ENCODE data around the gene DCAF6. TPM values are rescaled to one million over a fixed set of nuclear protein-coding genes. Genes with fewer than 3 reads are reported as not detected.
A peak's percentile ranks its signal among the peaks of the same experiment; 100 is the strongest.

The DCAF6 gene
- total and polyA plus RNA-seq, 5 donors from 2014 or later: 9.7 to 25.5 (median 11.7) TPM

DNA sequence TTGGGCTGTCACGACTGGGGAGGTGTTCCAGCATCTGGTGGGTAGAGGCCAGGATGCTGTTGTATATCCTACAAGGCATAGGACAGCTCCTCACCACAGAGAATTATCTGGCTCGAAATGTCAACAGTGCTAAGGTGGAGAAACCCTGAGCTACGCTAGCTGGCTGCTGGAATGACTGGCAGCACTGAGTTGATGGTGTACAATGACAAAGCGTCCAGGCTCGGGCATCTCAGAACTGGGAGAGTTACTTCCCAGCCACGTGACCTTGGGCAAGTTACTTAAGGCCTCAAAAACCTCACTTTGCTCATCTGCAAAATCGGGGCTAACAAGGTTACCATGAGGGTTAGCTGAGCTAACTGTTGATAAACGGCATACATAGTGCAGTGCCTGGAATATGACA is 164.9 kb downstream of the DCAF6 start:
- H3K36me3 ChIP-seq (ENCODE audit: control insufficient read depth, insufficient read depth, low read length): no peaks in the 10 kb centered on the region
- no peaks in the 10 kb centered on the region for H3K27me3 ChIP-seq (ENCODE audit: control insufficient read depth, insufficient read depth, low read length)
- ATAC-seq (ENCODE audit: low read depth in 2 of 2): no peak
- H3K9me3 ChIP-seq (ENCODE audit: control insufficient read depth in 2 of 2, low read length in 2 of 2): no peaks in the 10 kb centered on the region
- no peak overlapping the region for H3K4me3 Mint-ChIP-seq
- no peak for DNase-seq
- H3K27me3 Mint-ChIP-seq: peaks cover 8% of the 10 kb centered on the region
- H3K4me3 ChIP-seq (ENCODE audit: low read depth, low read length): no peak overlapping the region
- no peaks in the 10 kb centered on the region for H3K4me1 Mint-ChIP-seq
- H3K27ac ChIP-seq (ENCODE audit: insufficient read depth, low read length, poor library complexity, severe bottlenecking): no peak overlapping the region
- no peaks in the 10 kb centered on the region for H3K36me3 Mint-ChIP-seq
- H3K27ac Mint-ChIP-seq: no peak overlapping the region
- peaks cover 0 to 2% (median 0%) of the 10 kb centered on the region in 7 donors for H3K9me3 Mint-ChIP-seq
- no peaks in the 10 kb centered on the region for H3K4me1 ChIP-seq (ENCODE audit: control insufficient read depth, insufficient read depth, low read length, poor library complexity, severe bottlenecking)

DNA sequence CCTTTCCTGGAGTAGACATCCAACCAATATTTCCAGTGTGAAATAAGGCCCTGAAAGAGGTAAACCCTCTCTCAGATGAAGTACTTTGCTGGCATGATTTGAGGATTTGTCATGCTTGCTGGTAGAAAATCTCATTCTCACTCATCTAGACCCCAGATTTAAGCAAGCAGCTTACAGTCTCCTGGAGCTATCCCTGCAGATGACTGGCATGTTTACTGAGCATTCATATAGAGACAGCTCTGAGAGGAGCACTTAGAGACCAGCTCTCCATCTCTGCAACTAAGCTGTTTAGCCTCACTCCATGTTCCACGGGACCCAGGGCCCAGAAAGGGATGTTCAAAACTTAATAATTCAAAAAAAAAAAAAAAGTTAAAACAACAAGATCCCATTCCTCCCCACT is 166.0 kb downstream of the DCAF6 start:
- Mint-ChIP-seq H3K4me3 (no peak overlapping the region), H3K4me1 (no peaks in the 10 kb centered on the region), H3K27me3 (peaks cover 13% of the 10 kb centered on the region), H3K27ac (no peak overlapping the region), H3K9me3 (peaks cover 0 to 2% (median 0%) of the 10 kb centered on the region in 7 donors), H3K36me3 (no peaks in the 10 kb centered on the region)
- DNase-seq (no peak), ATAC-seq (ENCODE audit: low read depth in 2 of 2) (no peak)
- H3K9me3 ChIP-seq (ENCODE audit: control insufficient read depth in 2 of 2, low read length in 2 of 2): no peaks in the 10 kb centered on the region
- H3K4me1 ChIP-seq (ENCODE audit: control insufficient read depth, insufficient read depth, low read length, poor library complexity, severe bottlenecking): no peaks in the 10 kb centered on the region
- H3K27me3 ChIP-seq (ENCODE audit: control insufficient read depth, insufficient read depth, low read length): no peaks in the 10 kb centered on the region
- no peak overlapping the region for H3K4me3 ChIP-seq (ENCODE audit: low read depth, low read length)
- no peaks in the 10 kb centered on the region for H3K36me3 ChIP-seq (ENCODE audit: control insufficient read depth, insufficient read depth, low read length)
- H3K27ac ChIP-seq (ENCODE audit: insufficient read depth, low read length, poor library complexity, severe bottlenecking): no peak overlapping the region

DNA sequence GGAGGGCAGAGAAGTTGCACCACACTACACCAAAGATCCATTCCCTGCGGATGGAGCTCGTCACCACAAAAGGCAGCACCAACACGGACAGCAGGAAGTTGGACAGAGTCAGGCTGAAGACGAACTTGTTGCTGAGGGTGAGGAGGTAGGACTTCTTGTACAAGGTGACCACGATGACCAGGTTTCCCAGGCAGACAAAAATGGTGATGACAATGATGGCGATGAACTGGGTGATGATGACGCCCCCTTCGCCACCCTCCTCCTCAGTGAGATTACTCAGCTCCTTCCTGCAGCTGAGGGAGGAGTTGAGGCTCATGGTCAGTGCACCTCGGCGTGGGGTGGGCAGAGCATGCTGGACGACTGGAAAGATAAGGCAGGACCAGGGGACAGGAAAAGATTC is 168.1 kb downstream of the DCAF6 start:
- H3K36me3 ChIP-seq (ENCODE audit: control insufficient read depth, insufficient read depth, low read length): no peaks in the 10 kb centered on the region
- H3K36me3 Mint-ChIP-seq: no peaks in the 10 kb centered on the region
- H3K27ac ChIP-seq (ENCODE audit: insufficient read depth, low read length, poor library complexity, severe bottlenecking): no peak overlapping the region
- H3K4me1 Mint-ChIP-seq: no peaks in the 10 kb centered on the region
- DNase-seq: no peak
- H3K4me1 ChIP-seq (ENCODE audit: control insufficient read depth, insufficient read depth, low read length, poor library complexity, severe bottlenecking): no peaks in the 10 kb centered on the region
- no peaks in the 10 kb centered on the region for H3K9me3 ChIP-seq (ENCODE audit: control insufficient read depth in 2 of 2, low read length in 2 of 2)
- no peaks in the 10 kb centered on the region for H3K27me3 ChIP-seq (ENCODE audit: control insufficient read depth, insufficient read depth, low read length)
- no peak overlapping the region for H3K4me3 Mint-ChIP-seq
- peaks cover 0 to 2% (median 0%) of the 10 kb centered on the region in 7 donors for H3K9me3 Mint-ChIP-seq
- no peak overlapping the region for H3K4me3 ChIP-seq (ENCODE audit: low read depth, low read length)
- ATAC-seq (ENCODE audit: low read depth in 2 of 2): no peak
- no peak overlapping the region for H3K27ac Mint-ChIP-seq
- H3K27me3 Mint-ChIP-seq: peaks cover 13% of the 10 kb centered on the region

DNA sequence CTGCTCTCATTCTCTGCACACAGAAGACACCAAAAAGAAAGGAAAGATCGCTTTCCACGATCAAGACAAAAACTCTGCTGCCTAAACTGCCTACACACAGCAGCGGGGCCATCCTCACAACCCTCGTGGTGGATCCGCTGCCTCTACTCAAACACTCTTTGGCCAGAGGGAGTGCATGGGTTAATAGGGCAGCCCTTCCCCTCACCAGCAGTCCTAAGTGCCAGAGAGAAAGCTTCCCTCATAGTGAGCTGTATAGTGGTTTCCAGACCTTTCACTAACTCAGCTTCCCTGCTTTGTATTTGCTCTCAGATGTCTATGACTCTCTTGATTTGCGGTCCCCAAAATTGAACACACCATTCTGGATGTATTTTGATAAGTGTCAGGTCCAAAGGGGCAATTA is 169.4 kb downstream of the DCAF6 start:
- H3K36me3 ChIP-seq (ENCODE audit: control insufficient read depth, insufficient read depth, low read length): no peaks in the 10 kb centered on the region
- H3K4me1 Mint-ChIP-seq: no peaks in the 10 kb centered on the region
- H3K27ac ChIP-seq (ENCODE audit: insufficient read depth, low read length, poor library complexity, severe bottlenecking): no peak overlapping the region
- ATAC-seq (ENCODE audit: low read depth in 2 of 2) (no peak), DNase-seq (no peak)
- peaks cover 13% of the 10 kb centered on the region for H3K27me3 Mint-ChIP-seq
- H3K4me3 Mint-ChIP-seq: no peak overlapping the region
- H3K4me1 ChIP-seq (ENCODE audit: control insufficient read depth, insufficient read depth, low read length, poor library complexity, severe bottlenecking): no peaks in the 10 kb centered on the region
- H3K27ac Mint-ChIP-seq: no peak overlapping the region
- H3K4me3 ChIP-seq (ENCODE audit: low read depth, low read length): no peak overlapping the region
- H3K36me3 Mint-ChIP-seq: no peaks in the 10 kb centered on the region
- H3K27me3 ChIP-seq (ENCODE audit: control insufficient read depth, insufficient read depth, low read length): no peaks in the 10 kb centered on the region
- no peaks in the 10 kb centered on the region for H3K9me3 ChIP-seq (ENCODE audit: control insufficient read depth in 2 of 2, low read length in 2 of 2)
- H3K9me3 Mint-ChIP-seq: peaks cover 0 to 2% (median 0%) of the 10 kb centered on the region in 7 donors

DNA sequence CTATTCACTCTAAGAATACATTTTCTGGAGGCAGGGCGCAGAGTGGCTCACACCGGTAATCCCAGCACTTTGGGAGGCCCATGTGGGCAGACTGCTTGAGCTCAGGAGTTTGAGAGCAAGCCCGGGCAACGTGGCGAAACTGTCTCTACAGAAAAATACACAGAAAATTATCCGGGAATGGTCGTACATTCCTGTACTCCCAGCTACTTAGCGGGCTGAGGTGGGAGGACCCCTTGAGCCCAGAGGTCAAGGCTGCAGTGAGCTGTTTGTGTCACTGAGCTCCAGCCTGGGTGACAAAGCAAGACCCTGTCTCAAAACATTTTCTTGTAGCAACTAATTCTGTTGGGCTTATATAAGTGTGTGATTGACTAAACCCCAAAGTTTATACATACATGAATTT is 169.8 kb downstream of the DCAF6 start:
- no peak for ATAC-seq (ENCODE audit: low read depth in 2 of 2)
- Histone ChIP-seq H3K4me3 (ENCODE audit: low read depth, low read length) (no peak overlapping the region), H3K27ac (ENCODE audit: insufficient read depth, low read length, poor library complexity, severe bottlenecking) (no peak overlapping the region), H3K27me3 (ENCODE audit: control insufficient read depth, insufficient read depth, low read length) (no peaks in the 10 kb centered on the region), H3K9me3 (ENCODE audit: control insufficient read depth in 2 of 2, low read length in 2 of 2) (no peaks in the 10 kb centered on the region), H3K4me1 (ENCODE audit: control insufficient read depth, insufficient read depth, low read length, poor library complexity, severe bottlenecking) (no peaks in the 10 kb centered on the region), H3K36me3 (ENCODE audit: control insufficient read depth, insufficient read depth, low read length) (no peaks in the 10 kb centered on the region)
- H3K9me3 Mint-ChIP-seq: peaks cover 0 to 2% (median 0%) of the 10 kb centered on the region in 7 donors
- no peaks in the 10 kb centered on the region for H3K36me3 Mint-ChIP-seq
- H3K27me3 Mint-ChIP-seq: peaks cover 13% of the 10 kb centered on the region
- H3K4me3 Mint-ChIP-seq: no peak overlapping the region
- no peaks in the 10 kb centered on the region for H3K4me1 Mint-ChIP-seq
- no peak for DNase-seq
- no peak overlapping the region for H3K27ac Mint-ChIP-seq

DNA sequence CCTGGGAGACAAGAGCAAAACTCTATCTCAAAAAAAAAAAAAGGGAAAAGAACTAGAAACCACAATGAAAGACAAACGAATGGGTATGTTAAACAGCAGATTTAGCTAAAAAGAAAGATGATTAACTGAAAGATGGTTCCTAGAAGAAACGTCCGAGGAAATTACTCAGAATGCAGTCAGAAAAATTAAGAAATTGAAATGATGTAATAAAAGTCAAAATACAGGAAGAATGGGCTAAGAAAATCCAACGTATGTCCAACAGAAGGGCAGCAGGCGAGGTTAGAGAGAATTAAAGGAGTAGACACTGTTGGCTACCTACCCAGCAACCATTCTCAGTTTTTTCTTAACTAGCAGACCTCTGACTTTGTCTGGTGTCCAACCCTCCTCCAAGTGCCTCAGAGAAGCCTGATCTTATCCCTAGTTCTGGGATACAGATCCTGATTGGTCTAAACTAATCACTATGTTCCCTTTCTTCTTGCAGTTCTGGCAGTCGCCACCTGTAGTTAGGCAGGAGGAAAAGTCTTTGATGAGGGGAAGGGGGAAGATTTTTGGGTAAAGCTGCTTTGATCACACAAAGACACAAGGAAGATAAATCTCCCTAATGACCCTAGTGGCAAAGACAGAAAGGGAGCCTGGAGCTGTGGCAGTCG is 174.5 kb downstream of the DCAF6 start:
- Mint-ChIP-seq H3K4me3 (no peak overlapping the region), H3K27me3 (peaks cover 5% of the 10 kb centered on the region), H3K36me3 (no peaks in the 10 kb centered on the region), H3K4me1 (no peaks in the 10 kb centered on the region), H3K27ac (no peak overlapping the region), H3K9me3 (peaks cover 0 to 1% (median 0%) of the 10 kb centered on the region in 7 donors)
- Histone ChIP-seq H3K9me3 (ENCODE audit: control insufficient read depth in 2 of 2, low read length in 2 of 2) (no peaks in the 10 kb centered on the region), H3K4me3 (ENCODE audit: low read depth, low read length) (no peak overlapping the region), H3K27me3 (ENCODE audit: control insufficient read depth, insufficient read depth, low read length) (no peaks in the 10 kb centered on the region), H3K27ac (ENCODE audit: insufficient read depth, low read length, poor library complexity, severe bottlenecking) (no peak overlapping the region), H3K4me1 (ENCODE audit: control insufficient read depth, insufficient read depth, low read length, poor library complexity, severe bottlenecking) (no peaks in the 10 kb centered on the region), H3K36me3 (ENCODE audit: control insufficient read depth, insufficient read depth, low read length) (no peaks in the 10 kb centered on the region)
- DNase-seq (no peak), ATAC-seq (ENCODE audit: low read depth in 2 of 2) (no peak)

DNA sequence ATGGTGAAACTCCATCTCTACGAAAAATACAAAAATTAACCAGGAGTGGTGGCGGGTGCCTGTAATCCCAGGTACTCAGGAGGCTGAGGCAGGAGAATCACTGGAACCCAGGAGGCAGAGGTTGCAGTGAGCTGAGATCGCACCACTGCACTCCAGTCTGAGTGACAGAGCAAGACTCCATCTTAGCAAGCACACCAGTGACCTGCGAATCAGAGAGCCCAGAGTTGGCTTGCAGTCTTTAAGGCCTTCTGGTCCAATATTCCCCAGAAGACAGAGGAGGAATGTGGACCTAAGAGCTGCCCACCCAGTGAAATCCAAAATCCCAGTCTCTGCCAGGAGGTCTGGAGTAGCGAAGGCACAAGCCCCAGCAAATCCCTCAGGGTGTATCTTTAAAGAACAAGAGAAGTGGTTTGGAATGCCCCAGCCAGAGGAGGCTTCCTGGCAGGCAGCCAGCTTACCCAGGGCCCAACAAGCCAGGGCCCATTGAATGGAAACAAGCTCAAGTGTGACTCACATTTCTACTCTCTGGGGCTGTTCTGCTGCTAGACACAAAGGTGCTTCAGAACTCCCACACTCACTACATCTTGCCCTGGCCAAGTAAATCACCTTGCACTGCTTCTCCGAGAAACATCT is 176.3 kb downstream of the DCAF6 start:
- Mint-ChIP-seq H3K4me1 (no peaks in the 10 kb centered on the region), H3K27ac (no peak overlapping the region), H3K36me3 (no peaks in the 10 kb centered on the region), H3K27me3 (peaks cover 4% of the 10 kb centered on the region), H3K4me3 (no peak overlapping the region), H3K9me3 (peaks cover 0 to 1% (median 0%) of the 10 kb centered on the region in 7 donors)
- DNase-seq: peak in 1 of 3 donors; percentile 30
- no peak overlapping the region for H3K4me3 ChIP-seq (ENCODE audit: low read depth, low read length)
- no peaks in the 10 kb centered on the region for H3K4me1 ChIP-seq (ENCODE audit: control insufficient read depth, insufficient read depth, low read length, poor library complexity, severe bottlenecking)
- no peaks in the 10 kb centered on the region for H3K9me3 ChIP-seq (ENCODE audit: control insufficient read depth in 2 of 2, low read length in 2 of 2)
- H3K36me3 ChIP-seq (ENCODE audit: control insufficient read depth, insufficient read depth, low read length): no peaks in the 10 kb centered on the region
- H3K27ac ChIP-seq (ENCODE audit: insufficient read depth, low read length, poor library complexity, severe bottlenecking): no peak overlapping the region
- ATAC-seq (ENCODE audit: low read depth in 2 of 2): no peak
- H3K27me3 ChIP-seq (ENCODE audit: control insufficient read depth, insufficient read depth, low read length): no peaks in the 10 kb centered on the region

DNA sequence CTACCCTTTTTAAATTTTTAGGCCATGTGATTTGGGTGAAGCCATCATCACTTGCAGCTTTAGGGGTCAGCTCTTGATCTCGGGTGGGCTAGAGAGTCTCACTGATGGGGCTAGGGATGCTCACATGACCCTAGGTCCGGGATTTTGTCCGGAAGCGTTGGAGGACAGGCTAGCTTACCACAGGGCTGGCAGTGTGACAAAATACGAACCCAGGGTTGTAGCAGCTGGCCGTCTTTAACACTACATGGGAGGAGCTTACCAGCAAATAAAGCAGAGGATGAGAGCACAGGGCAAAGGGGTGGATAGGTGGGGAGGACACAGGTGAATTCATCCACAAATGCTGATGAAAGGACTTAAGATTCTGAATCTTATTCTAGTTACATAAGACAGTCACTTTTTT is 178.4 kb downstream of the DCAF6 start:
- Histone ChIP-seq H3K4me1 (ENCODE audit: control insufficient read depth, insufficient read depth, low read length, poor library complexity, severe bottlenecking) (no peaks in the 10 kb centered on the region), H3K27me3 (ENCODE audit: control insufficient read depth, insufficient read depth, low read length) (no peaks in the 10 kb centered on the region), H3K27ac (ENCODE audit: insufficient read depth, low read length, poor library complexity, severe bottlenecking) (no peak overlapping the region), H3K4me3 (ENCODE audit: low read depth, low read length) (no peak overlapping the region), H3K9me3 (ENCODE audit: control insufficient read depth in 2 of 2, low read length in 2 of 2) (no peaks in the 10 kb centered on the region), H3K36me3 (ENCODE audit: control insufficient read depth, insufficient read depth, low read length) (no peaks in the 10 kb centered on the region)
- H3K4me3 Mint-ChIP-seq: no peak overlapping the region
- no peaks in the 10 kb centered on the region for H3K36me3 Mint-ChIP-seq
- no peaks in the 10 kb centered on the region for H3K4me1 Mint-ChIP-seq
- DNase-seq (no peak), ATAC-seq (ENCODE audit: low read depth in 2 of 2) (no peak)
- no peak overlapping the region for H3K27ac Mint-ChIP-seq
- peaks cover 0 to 2% (median 0%) of the 10 kb centered on the region in 7 donors for H3K9me3 Mint-ChIP-seq
- peaks cover 8% of the 10 kb centered on the region for H3K27me3 Mint-ChIP-seq

Data from CD4-positive, CD25-positive, alpha-beta regulatory T cell (primary cell).